Measurements from ENCODE around the gene RASA1. TPM values are rescaled to one million over a fixed set of nuclear protein-coding genes. Genes with fewer than 3 reads are reported as not detected.

RASA1 gene
- total RNA-seq, 2 donors from 2014 or later: 50.9 to 63.0 TPM

GRCh38 chr5:87369431-87369830 lies 101.7 kb downstream of the RASA1 start:
- TF ChIP-seq CTCF (conservative IDR thresholded peaks at IDR 0.05): no peak
- H3K27me3 Mint-ChIP-seq (ENCODE audit: insufficient read depth): no peaks in the 10 kb centered on the region
- Histone ChIP-seq H3K27ac (ENCODE audit: low read depth, low read length) (no peak overlapping the region), H3K9me3 (ENCODE audit: control insufficient read depth, low read length) (no peaks in the 10 kb centered on the region), H3K9ac (ENCODE audit: extremely low read depth, low read length, poor library complexity, severe bottlenecking) (no peak overlapping the region), H3K36me3 (ENCODE audit: control insufficient read depth, insufficient read depth, low read length) (peaks cover 56% of the 10 kb centered on the region), H3K4me1 (ENCODE audit: control insufficient read depth, insufficient read depth, low read length) (no peaks in the 10 kb centered on the region), H3K4me3 (ENCODE audit: low read length) (no peak overlapping the region), H3K27me3 (ENCODE audit: control insufficient read depth, insufficient read depth, low read length, poor library complexity, severe bottlenecking) (no peaks in the 10 kb centered on the region)
- no peak for DNase-seq
- peaks cover 20% of the 10 kb centered on the region for H3K36me3 Mint-ChIP-seq (ENCODE audit: low read depth)
- peaks cover under 1% of the 10 kb centered on the region for H3K4me1 Mint-ChIP-seq
- no peaks in the 10 kb centered on the region for H3K9me3 Mint-ChIP-seq
- no peak overlapping the region for H3K4me3 Mint-ChIP-seq
- H3K27ac Mint-ChIP-seq: no peak overlapping the region

GRCh38 chr5:87372705-87373104 lies 105.0 kb downstream of the RASA1 start:
- 80 to 93% methylated on average over 1 to 2 of the region's 2 CpGs for WGBS, 2 experiments (ENCODE audit: insufficient coverage in 1 of 2, insufficient read length in 1 of 2)

GRCh38 chr5:87382224-87382623 lies 114.5 kb downstream of the RASA1 start:
- no peak for TF ChIP-seq CTCF (conservative IDR thresholded peaks at IDR 0.05)
- Histone ChIP-seq H3K36me3 (ENCODE audit: control insufficient read depth, insufficient read depth, low read length) (peaks cover 89% of the 10 kb centered on the region), H3K4me3 (ENCODE audit: low read length) (no peak overlapping the region), H3K27me3 (ENCODE audit: control insufficient read depth, insufficient read depth, low read length, poor library complexity, severe bottlenecking) (no peaks in the 10 kb centered on the region), H3K4me1 (ENCODE audit: control insufficient read depth, insufficient read depth, low read length) (peaks cover 6% of the 10 kb centered on the region), H3K27ac (ENCODE audit: low read depth, low read length) (no peak overlapping the region), H3K9ac (ENCODE audit: extremely low read depth, low read length, poor library complexity, severe bottlenecking) (no peak overlapping the region), H3K9me3 (ENCODE audit: control insufficient read depth, low read length) (no peaks in the 10 kb centered on the region)
- H3K4me1 Mint-ChIP-seq: peaks cover 4% of the 10 kb centered on the region
- 100% methylated on average over 1 of the region's 1 CpG; no CpG with 5 or more reads in 1 of the 2 experiments for WGBS, 2 experiments (ENCODE audit: insufficient coverage in 1 of 2, insufficient read length in 1 of 2)
- no peak overlapping the region for H3K27ac Mint-ChIP-seq
- no peak for DNase-seq
- H3K36me3 Mint-ChIP-seq (ENCODE audit: low read depth): peaks cover 31% of the 10 kb centered on the region
- no peak overlapping the region for H3K4me3 Mint-ChIP-seq
- H3K27me3 Mint-ChIP-seq (ENCODE audit: insufficient read depth): no peaks in the 10 kb centered on the region
- no peaks in the 10 kb centered on the region for H3K9me3 Mint-ChIP-seq

More at GRCh38 chr5:87372705-87373104, 105.0 kb downstream of the RASA1 start:
- no peak for DNase-seq
- TF ChIP-seq CTCF (conservative IDR thresholded peaks at IDR 0.05): no peak
- Mint-ChIP-seq H3K9me3 (no peaks in the 10 kb centered on the region), H3K27me3 (ENCODE audit: insufficient read depth) (no peaks in the 10 kb centered on the region), H3K36me3 (ENCODE audit: low read depth) (peaks cover 28% of the 10 kb centered on the region), H3K4me3 (no peak overlapping the region), H3K27ac (peak overlapping the region; percentile 31), H3K4me1 (no peaks in the 10 kb centered on the region)
- H3K27me3 ChIP-seq (ENCODE audit: control insufficient read depth, insufficient read depth, low read length, poor library complexity, severe bottlenecking): no peaks in the 10 kb centered on the region
- H3K9me3 ChIP-seq (ENCODE audit: control insufficient read depth, low read length): no peaks in the 10 kb centered on the region
- no peaks in the 10 kb centered on the region for H3K4me1 ChIP-seq (ENCODE audit: control insufficient read depth, insufficient read depth, low read length)
- no peak overlapping the region for H3K9ac ChIP-seq (ENCODE audit: extremely low read depth, low read length, poor library complexity, severe bottlenecking)
- no peak overlapping the region for H3K27ac ChIP-seq (ENCODE audit: low read depth, low read length)
- peaks cover 56% of the 10 kb centered on the region for H3K36me3 ChIP-seq (ENCODE audit: control insufficient read depth, insufficient read depth, low read length)
- no peak overlapping the region for H3K4me3 ChIP-seq (ENCODE audit: low read length)
